ENCODE data around the gene SLC22A23. TPM values are rescaled to one million over a fixed set of nuclear protein-coding genes. Genes with fewer than 3 reads are reported as not detected.

Gene SLC22A23
- total and polyA plus RNA-seq, 2 experiments from 2014 or later: 2.4 to 7.3 TPM

DNA sequence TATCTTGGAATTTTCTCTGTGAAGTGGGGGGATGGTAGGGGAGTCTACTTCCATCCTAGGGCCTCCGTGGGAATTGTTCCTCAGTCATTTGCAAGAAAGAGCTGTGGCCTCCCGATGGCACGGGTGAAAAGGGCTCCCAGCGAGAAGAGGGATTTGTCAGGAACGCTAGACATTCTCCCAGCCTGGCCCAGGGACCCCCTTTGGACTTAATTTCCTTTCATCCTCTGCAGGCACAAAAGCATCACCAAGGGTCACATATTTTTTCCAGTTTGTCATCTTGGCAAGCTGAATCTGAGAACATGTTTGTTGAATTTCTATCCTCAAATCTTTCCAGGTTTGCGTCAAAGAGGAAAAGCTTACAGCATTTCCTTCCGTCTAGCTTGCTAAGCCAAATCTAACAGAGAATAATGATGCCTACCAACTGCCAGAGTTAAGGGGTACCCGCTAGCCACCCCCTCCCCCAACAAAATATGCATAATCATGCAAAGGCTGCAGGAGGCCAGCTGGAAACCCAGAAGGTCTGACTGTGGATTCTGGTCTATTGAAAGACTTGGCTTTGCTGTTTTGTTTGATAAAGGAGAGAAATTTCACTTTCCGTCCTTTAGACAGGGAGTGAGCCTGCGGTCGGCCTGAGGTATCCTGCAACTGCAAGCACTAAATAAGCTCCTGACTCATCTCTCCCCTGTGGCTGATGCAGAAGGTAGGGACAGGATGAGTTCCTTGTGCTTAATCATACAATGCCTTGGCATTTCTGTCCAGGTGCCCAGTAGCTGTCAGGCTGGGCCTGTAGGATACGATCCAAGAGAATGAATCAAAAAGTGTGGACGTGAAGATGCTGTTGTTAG, 175.0 kb downstream of the SLC22A23 start:
- no peaks in the 10 kb centered on the region for H3K79me2 ChIP-seq (ENCODE audit: insufficient read depth)
- in situ Hi-C loops (cut with MboI): loop anchor here (5.0 kb wide), 1 partner anchor 450 kb away; no protein-coding TSS in a partner anchor
- no peaks in the 10 kb centered on the region for H3K27me3 ChIP-seq (replicated peaks; ENCODE audit: insufficient read depth)
- peak overlapping the region; percentile 88 for H3K27ac ChIP-seq
- no peaks in the 10 kb centered on the region for H3K9me2 ChIP-seq (ENCODE audit: insufficient read depth)
- peak; percentile 95 for DNase-seq
- no peaks in the 10 kb centered on the region for H3K9me3 ChIP-seq (ENCODE audit: low read depth)
- H2AFZ ChIP-seq: no peak overlapping the region
- WGBS, 2 experiments (ENCODE audit: low coverage in 1 of 2, low lambda C conversion rate in 2 of 2, missing lambda C conversion rate in 2 of 2): 4 to 6% methylated on average over 13 of the region's 13 CpGs
- peak overlapping the region; percentile 64 for H3K9ac ChIP-seq
- H4K20me1 ChIP-seq (ENCODE audit: insufficient read depth): no peaks in the 10 kb centered on the region
- no peaks in the 10 kb centered on the region; the same call in 1 of the 2 replicates for H3K36me3 ChIP-seq (ENCODE audit: low read depth)
- no peak for TF ChIP-seq EZH2phosphoT487 (IDR thresholded peaks at IDR 0.05; ENCODE audit: insufficient read depth, low read depth)
- no peak for TF ChIP-seq EZH2 (IDR thresholded peaks at IDR 0.05; ENCODE audit: insufficient read depth, poor library complexity, severe bottlenecking)
- no peak overlapping the region; the same call in 1 of the 2 replicates for H3K4me3 ChIP-seq
- peaks cover 22% of the 10 kb centered on the region for H3K4me1 ChIP-seq (ENCODE audit: insufficient read depth)
- H3F3A ChIP-seq (ENCODE audit: insufficient read depth): peaks cover 24% of the 10 kb centered on the region
- H3K4me2 ChIP-seq (ENCODE audit: unreplicated experiment): peak overlapping the region; percentile 69

DNA sequence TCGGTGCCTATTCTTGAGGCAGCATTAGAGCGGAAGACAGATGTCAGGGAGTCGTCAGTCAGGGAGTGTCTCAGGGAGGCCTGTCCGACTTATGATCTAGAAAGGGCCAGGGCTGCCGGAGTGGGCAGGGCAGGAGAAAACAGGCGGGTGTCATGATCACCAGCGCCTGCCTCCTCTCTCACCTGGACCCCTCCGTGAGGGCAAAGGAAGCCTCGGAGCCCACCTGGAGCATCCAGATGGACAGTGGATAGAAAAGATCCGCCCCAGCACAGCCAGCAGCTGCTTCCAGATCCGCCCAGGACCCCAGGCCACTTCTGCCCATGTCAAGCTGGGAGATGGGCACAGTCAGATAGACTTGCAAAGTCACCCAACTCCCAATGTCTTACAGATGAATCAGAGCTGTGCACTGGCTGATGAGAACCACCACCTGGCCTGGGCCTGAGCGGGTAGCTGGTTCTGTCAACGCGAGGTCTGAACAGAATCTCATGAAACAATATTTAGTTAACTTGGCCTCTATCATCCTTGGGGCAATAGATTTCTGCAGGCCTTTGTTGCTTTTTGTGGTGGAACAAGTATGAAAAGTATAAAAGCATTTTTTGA, 175.9 kb downstream of the SLC22A23 start:
- Histone ChIP-seq H3K4me2 (ENCODE audit: unreplicated experiment) (peak overlapping the region; percentile 69), H2AFZ (no peak overlapping the region), H3K9me3 (ENCODE audit: low read depth) (no peaks in the 10 kb centered on the region), H3K79me2 (ENCODE audit: insufficient read depth) (no peaks in the 10 kb centered on the region), H3K4me1 (ENCODE audit: insufficient read depth) (peaks cover 22% of the 10 kb centered on the region), H3K36me3 (ENCODE audit: low read depth) (no peaks in the 10 kb centered on the region; the same call in 1 of the 2 replicates), H3F3A (ENCODE audit: insufficient read depth) (peaks cover 24% of the 10 kb centered on the region), H3K9me2 (ENCODE audit: insufficient read depth) (no peaks in the 10 kb centered on the region), H3K4me3 (no peak overlapping the region), H3K9ac (peak overlapping the region; percentile 64), H3K27me3 (replicated peaks; ENCODE audit: insufficient read depth) (no peaks in the 10 kb centered on the region), H4K20me1 (ENCODE audit: insufficient read depth) (no peaks in the 10 kb centered on the region), H3K27ac (peak overlapping the region; percentile 88)
- DNase-seq: peak; percentile 45
- no peak for TF ChIP-seq EZH2phosphoT487 (IDR thresholded peaks at IDR 0.05; ENCODE audit: insufficient read depth, low read depth)
- no peak for TF ChIP-seq EZH2 (IDR thresholded peaks at IDR 0.05; ENCODE audit: insufficient read depth, poor library complexity, severe bottlenecking)
- WGBS, 2 experiments (ENCODE audit: low coverage in 1 of 2, low lambda C conversion rate in 2 of 2, missing lambda C conversion rate in 2 of 2): 88 to 89% methylated on average over 14 of the region's 14 CpGs
- in situ Hi-C loops (cut with MboI): loop anchor here (5.0 kb wide), 1 partner anchor 451 kb away; no protein-coding TSS in a partner anchor

DNA sequence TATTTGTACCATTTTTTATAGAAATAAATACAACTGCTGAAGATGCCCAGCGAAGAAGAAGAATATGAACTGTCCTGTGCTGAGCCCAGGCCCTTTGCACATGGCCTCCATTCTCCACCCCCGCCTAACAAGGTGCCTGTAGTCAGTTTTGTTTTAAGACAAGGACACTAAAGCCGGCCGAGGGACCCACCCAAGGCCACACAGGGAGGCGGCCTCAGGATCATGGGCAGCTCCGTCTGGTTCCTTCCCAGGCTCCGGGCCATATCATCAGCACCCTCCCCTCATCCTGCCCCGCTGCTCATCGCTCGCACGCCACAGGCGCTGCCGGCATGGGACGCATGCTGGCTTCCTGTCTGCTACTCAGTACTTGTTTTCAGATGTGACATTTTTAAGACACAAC, 176.8 kb downstream of the SLC22A23 start:
- no peak for DNase-seq
- Histone ChIP-seq H3K27ac (no peak overlapping the region), H3K9me2 (ENCODE audit: insufficient read depth) (no peaks in the 10 kb centered on the region), H3K9me3 (ENCODE audit: low read depth) (no peaks in the 10 kb centered on the region), H3K9ac (no peak overlapping the region), H3K79me2 (ENCODE audit: insufficient read depth) (no peaks in the 10 kb centered on the region), H4K20me1 (ENCODE audit: insufficient read depth) (no peaks in the 10 kb centered on the region), H3K4me2 (ENCODE audit: unreplicated experiment) (no peak overlapping the region), H3F3A (ENCODE audit: insufficient read depth) (peaks cover 24% of the 10 kb centered on the region), H3K27me3 (replicated peaks; ENCODE audit: insufficient read depth) (no peaks in the 10 kb centered on the region), H3K4me1 (ENCODE audit: insufficient read depth) (peaks cover 22% of the 10 kb centered on the region), H2AFZ (no peak overlapping the region), H3K36me3 (ENCODE audit: low read depth) (no peaks in the 10 kb centered on the region; the same call in 1 of the 2 replicates), H3K4me3 (no peak overlapping the region)
- in situ Hi-C loops (cut with MboI): loop anchor here (5.0 kb wide), 1 partner anchor 452 kb away; no protein-coding TSS in a partner anchor
- WGBS, 2 experiments (ENCODE audit: low coverage in 1 of 2, low lambda C conversion rate in 2 of 2, missing lambda C conversion rate in 2 of 2): 82% methylated on average over 14 of the region's 14 CpGs
- no peak for TF ChIP-seq EZH2phosphoT487 (IDR thresholded peaks at IDR 0.05; ENCODE audit: insufficient read depth, low read depth)
- no peak for TF ChIP-seq EZH2 (IDR thresholded peaks at IDR 0.05; ENCODE audit: insufficient read depth, poor library complexity, severe bottlenecking)

- Histone ChIP-seq H3K27ac (no peak overlapping the region), H3F3A (ENCODE audit: insufficient read depth) (peaks cover 24% of the 10 kb centered on the region), H3K9me3 (ENCODE audit: low read depth) (no peaks in the 10 kb centered on the region), H4K20me1 (ENCODE audit: insufficient read depth) (no peaks in the 10 kb centered on the region), H3K4me3 (no peak overlapping the region), H3K9me2 (ENCODE audit: insufficient read depth) (no peaks in the 10 kb centered on the region), H3K36me3 (ENCODE audit: low read depth) (no peaks in the 10 kb centered on the region; the same call in 1 of the 2 replicates), H3K79me2 (ENCODE audit: insufficient read depth) (no peaks in the 10 kb centered on the region), H3K4me2 (ENCODE audit: unreplicated experiment) (no peak overlapping the region), H2AFZ (no peak overlapping the region), H3K9ac (no peak overlapping the region), H3K27me3 (replicated peaks; ENCODE audit: insufficient read depth) (no peaks in the 10 kb centered on the region), H3K4me1 (ENCODE audit: insufficient read depth) (peaks cover 22% of the 10 kb centered on the region)
- no peak for DNase-seq
- no peak for TF ChIP-seq EZH2phosphoT487 (IDR thresholded peaks at IDR 0.05; ENCODE audit: insufficient read depth, low read depth)
- no peak for TF ChIP-seq EZH2 (IDR thresholded peaks at IDR 0.05; ENCODE audit: insufficient read depth, poor library complexity, severe bottlenecking)
- in situ Hi-C loops (cut with MboI): loop anchor here (10.0 kb wide), 1 partner anchor 706 kb away; no protein-coding TSS in a partner anchor
- 74% methylated on average over 4 of the region's 4 CpGs for WGBS, 2 experiments (ENCODE audit: low coverage in 1 of 2, low lambda C conversion rate in 2 of 2, missing lambda C conversion rate in 2 of 2)
Observed at GRCh38 chr6:3278691-3279090, 178.2 kb downstream of the SLC22A23 start.
